Mammary epithelial cell (primary cell): ENCODE results near the gene ANXA8L1.

ENCODE experiments used
- CTCF ChIP-seq, 2 donors: IDR thresholded peaks in 1 of 2; conservative IDR thresholded peaks in 1 of 2; 2 replicates each; pipeline ENCODE4 v1.5.1; 2011 to 2012; ENCODE audit warnings: inconsistent platforms in 2 of 2, low read length in 2 of 2, mild to moderate bottlenecking in 2 of 2, control low read depth in 1 of 2, low read depth in 1 of 2; ENCODE audit not compliant: insufficient read depth in 1 of 2; ENCODE audit errors: extremely low read depth in 1 of 2
- EZH2 ChIP-seq: IDR thresholded peaks from 2 replicates; pipeline ENCODE4 v1.6.1; 2012; ENCODE audit warnings: low read length, inconsistent platforms, borderline replicate concordance

GRCh38 chr10:46330894-46331293 lies 44.7 kb upstream of the ANXA8L1 start:
- TF ChIP-seq CTCF (conservative IDR thresholded peaks at IDR 0.05 in 1 of 2, IDR thresholded peaks at IDR 0.05 in 1 of 2; ENCODE audit: extremely low read depth in 1 of 2, insufficient read depth in 1 of 2, low read depth in 1 of 2, low read length in 2 of 2): no peak
- no peak for TF ChIP-seq EZH2
